GM18909 (cell line): ENCODE results near the gene RGL4.
"Not testable (repeated sequence)": the region's sequence is repeated elsewhere in the genome, so short reads cannot be mapped to it uniquely, and the experiment has no call there.

Experiments
- ATAC-seq: cut with Tn5 transposase; IDR thresholded peaks from one replicate; pipeline ENCODE4 v1.9.1; 2021; ENCODE audit warnings: mild to moderate bottlenecking; ENCODE audit not compliant: unreplicated experiment, poor library complexity

RGL4 gene, protein sequence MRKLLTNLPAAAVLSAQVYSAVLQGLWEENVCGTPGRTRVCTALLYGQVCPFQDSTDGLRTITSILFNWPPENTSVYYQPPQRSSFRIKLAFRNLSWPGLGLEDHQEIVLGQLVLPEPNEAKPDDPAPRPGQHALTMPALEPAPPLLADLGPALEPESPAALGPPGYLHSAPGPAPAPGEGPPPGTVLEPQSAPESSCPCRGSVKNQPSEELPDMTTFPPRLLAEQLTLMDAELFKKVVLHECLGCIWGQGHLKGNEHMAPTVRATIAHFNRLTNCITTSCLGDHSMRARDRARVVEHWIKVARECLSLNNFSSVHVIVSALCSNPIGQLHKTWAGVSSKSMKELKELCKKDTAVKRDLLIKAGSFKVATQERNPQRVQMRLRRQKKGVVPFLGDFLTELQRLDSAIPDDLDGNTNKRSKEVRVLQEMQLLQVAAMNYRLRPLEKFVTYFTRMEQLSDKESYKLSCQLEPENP

DNA sequence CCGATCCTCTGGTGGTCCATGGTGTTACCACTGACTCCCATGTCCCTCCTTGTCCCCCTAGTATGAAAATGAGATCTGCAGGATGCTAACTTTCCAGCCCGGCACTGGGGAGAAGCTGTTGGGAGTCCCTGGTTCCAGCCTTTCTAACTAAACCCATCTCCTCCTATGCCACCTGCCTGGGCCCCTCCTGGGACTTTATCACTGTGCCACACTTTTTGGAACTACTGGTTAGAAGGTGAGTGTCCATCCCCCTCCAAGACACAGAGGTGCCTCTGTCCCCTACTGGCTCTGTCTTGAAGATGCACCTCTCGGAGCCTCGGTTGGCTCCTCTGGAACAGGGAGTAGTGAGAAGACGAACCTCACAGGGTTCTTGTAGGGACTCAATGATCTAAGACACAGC is at the start of gene RGL4:
Gene RGL4, plus strand, starts transcription at position 301 of the 400 bp plus-strand sequence. CDS start 1,018 bp downstream, outside the sequence.
- ATAC-seq: no peak

DNA sequence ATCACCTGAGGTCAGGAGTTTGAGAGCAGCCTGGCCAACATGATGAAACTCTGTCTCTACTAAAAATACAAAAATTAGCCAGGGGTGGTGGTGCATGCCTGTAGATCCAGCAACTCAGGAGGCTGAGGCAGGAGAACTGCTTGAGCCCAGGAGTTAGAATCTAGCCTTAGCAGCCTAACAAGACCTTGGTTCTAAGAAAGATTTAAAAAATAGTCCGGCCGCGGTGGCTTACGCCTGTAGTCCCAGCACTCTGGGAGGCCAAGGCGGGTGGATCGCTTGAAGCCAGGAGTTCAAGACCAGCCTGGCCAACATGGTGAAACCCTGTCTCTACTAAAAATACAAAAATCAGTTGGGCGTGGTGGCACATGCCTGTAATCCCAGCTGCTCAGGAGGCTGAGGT is 44.3 kb upstream of the RGL4 start:
- ATAC-seq: not testable (repeated sequence)

DNA sequence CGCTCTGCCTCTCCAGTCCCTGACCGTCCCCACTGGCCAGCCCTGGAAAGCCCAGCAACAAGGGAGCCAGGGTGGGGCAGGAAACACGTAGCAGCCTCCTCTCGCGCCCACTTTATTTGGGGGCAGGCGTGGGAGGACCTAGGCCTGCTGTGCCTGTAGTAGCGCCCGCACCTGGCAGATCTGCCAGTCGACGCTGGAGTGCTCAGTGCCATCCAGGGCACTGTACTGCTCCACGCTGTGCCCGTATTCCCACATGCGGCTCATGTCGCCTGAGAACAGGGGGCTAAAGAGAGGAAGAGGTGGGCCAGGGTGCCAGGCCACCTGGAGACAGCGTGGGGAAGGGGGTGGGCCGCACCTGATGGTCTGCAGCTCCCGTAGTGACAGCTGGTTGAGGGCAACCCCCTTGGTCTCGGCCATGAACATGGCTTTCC is 41.7 kb upstream of the RGL4 start:
- ATAC-seq: no peak

DNA sequence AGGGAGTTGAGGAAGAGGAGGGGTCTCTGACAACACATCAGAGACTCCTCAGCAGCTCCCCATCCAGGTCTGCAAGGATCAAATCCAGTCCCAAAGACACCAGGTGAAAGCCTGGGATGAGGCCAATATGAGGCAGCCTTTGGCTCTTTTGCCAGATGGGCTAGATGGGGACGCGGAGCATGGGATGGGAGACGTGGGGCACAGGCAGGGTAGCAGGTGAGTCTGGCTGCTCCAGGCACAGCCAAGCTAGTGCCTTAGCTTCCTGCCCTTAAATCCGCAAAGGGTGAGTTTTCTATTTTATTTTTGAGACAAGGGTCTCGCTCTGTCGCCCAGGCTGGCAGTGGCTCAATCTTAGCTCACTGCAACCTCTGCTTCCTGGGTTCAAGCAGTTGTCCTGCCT is 39.1 kb upstream of the RGL4 start:
- no peak for ATAC-seq

DNA sequence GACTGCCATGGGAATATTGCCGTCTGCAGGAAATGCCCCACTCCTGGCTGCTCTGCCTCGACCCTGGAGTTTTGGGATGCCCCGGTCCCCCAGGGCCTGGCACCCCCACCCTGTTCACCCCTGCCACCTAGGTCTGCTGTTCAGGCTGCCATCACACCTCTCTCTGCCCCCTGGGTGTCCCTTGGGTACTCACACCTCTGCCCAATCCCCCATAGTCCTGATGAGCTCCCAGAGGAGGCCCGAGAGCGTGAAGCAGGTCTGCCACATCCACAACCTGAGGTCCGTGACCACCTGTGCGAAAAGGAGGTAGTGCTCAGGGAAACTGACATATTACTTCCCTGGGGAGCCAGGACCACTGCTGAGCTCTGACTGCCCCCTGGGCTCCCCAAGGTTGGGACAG is 38.5 kb upstream of the RGL4 start:
- ATAC-seq: no peak

DNA sequence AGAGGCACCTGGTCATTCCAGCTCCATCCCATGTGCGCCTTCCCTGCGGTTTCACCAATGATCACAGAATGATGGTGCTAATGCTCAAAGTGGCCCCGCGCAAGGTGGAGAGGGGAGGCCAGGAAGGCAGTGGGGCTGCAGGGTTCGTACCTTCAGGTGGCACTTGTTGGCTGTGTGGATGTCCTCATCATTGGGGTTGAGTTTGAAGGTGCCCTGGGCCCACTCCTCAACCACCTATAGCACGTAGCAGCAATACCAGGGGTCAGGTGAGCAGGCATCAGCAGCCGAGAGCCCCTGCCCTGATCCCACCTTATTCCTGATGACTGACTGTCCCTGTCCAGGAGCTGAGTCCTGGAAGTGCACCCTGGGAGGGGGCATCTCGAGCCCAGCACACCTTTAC is 38.1 kb upstream of the RGL4 start:
- no peak for ATAC-seq

DNA sequence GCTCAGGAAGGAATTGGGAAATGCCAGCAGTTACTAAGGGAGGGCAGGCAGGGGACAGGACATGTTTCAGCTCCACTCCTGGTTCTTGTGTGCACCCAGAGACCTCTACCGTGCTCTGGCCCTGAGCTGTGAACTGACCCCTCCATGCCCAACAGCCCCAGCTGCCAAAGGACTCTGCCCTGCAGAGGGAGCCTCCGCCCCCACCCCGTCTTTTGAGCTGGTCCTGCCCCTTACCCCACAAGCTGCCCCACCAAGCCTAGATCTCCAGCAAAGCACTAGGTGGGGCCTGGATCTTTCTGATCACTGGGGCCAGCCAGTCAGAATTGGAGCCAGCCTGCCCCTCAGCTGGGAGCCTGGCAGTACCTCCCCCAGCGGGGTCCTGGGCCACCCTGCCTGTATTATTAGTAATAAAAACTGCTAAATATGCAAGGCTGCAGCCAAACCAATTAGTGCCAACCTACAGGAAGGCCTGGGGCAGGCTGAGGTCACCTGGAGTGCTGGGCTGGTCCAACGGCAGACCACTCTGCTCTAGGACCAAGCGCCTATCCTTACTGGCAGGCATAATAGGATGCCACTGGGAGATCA is 34.8 kb upstream of the RGL4 start:
- ATAC-seq: no peak

DNA sequence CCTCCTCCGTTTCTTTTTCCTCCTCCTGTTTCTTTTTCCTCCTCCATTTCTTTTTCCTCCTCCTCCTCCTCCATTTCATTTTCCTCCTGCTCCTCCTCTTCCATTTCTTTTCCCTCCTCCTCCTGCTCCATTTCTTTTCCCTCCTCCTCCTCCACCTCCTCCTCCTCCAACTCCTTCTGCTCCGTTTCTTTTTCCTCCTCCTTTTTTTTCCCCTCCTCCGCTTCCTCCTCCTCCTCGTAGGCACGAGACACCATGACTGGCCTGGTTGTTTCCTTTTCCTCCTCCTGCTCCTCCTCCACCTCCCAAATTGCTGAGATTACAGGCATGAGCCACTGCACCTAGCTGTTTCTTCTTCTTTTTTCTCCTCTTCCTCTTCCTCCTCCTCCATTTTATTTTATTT is 33.1 kb upstream of the RGL4 start:
- no peak for ATAC-seq

DNA sequence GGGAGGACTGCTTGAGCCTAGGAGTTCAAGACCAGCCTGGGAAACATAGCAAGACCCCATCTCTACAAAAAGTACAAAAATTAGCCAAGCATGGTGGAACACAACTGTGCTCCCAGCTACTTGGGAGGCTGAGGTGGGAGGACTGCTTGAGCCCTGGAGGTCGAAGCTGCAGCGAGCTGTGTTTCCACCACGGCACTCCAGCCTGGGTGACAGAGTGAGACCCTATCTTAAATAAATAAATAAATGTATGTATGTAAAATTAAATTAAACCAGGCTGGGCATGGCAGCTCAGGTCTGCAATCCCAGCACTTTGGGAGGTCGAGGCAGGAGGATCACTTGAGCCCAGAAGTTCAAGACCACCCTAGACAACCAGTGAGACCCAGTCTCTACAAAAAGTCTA is 30.4 kb upstream of the RGL4 start:
- not testable (repeated sequence) for ATAC-seq

DNA sequence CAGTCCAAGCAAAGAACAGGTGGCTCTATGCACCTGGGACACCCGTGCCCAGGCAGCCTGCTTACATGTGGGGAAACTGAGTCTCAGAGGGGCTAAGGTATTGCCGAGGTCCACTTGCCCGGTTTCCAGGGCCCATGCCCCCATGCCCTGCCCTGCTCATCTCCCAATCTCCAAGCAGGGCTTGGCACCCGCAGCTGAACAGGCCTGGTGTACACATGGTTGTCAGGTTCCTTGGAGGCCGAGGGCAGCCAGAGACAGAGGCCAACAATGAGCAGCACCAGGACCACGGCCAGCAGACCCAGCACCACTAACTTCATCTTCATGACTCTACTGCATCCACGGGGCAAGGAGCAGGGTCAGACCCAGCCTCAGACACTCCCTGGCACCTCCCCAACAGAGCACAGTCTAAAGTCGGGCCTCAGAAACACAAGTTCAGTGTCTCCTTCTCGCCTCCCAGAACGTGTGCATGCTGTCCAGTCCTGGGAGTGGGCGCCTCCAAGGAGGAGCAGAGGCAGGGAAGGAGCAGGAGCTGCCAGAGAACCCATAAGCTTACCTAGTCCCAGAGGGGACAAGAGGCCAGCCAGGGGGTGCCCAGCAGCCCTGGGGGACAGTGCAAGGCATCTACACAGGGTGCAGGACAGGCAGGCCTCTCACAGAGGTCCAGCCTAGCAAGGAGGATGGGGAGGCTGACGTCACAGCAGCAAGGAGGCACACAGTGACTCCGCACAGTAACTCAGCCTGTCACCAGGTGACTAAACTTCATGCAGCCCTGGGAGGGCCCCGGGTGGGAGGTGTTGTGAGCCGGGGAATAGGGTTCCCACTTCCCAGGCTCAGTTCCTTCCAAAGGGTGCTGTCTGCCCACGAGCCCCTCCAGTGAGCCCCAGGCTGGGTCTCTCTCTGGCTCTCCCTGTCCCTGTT is 20.2 kb upstream of the RGL4 start:
- no peak for ATAC-seq

DNA sequence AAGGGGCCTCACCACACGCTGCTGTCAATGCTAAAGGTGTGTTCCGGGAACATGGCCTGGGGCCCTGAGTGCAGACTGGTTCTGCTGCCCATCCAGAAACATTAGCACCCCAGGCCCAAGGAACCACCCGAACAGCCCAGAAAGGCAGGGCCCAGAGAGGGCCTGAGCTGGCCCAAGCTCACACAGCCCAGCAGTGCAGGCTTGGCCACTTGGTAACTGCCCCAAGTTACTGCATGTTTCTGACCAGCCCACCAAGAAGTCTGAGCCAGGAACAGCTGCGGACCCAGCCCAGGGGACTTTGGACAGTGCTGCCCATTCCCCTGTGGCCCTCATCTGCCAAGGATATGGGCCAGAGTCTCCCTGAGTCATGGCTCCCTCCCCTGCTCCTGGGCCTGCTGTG is 19.4 kb upstream of the RGL4 start:
- not testable (repeated sequence) for ATAC-seq

DNA sequence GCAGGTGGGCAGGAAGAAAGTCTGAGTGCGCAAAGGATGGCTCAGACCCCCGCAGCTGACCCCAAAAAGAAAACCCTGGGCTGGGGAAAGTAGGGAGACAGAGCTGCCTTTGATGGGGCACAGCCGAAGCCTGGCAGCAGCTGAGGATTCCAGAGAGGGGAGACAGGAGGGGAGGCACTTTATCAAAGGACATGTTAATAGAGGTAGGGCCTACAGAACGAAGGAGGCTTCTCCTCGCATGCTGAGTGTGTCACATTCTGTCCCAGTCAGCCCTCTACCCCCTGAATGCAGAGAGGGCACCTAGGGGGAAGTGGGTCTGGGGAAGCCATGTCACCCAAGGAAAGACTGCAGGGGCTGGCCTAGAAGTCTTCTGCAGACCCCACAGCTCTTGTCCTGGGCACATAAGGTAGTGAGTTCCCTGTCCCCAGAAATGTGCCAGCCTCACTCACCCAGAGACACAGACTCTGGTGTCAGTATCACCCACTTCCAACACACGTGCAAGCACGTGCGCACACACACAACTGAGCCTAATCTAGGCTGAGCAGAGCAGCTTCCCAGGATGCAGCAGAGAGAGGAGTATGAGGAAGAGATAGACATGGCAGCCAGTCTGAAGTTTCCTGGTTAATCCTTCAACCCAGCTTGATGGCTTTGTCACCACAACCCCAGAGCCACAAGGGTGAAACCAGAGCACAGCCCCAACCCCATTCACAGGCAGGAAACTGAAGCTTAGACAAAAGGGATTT is 18.3 kb upstream of the RGL4 start:
- ATAC-seq: not testable (repeated sequence)

DNA sequence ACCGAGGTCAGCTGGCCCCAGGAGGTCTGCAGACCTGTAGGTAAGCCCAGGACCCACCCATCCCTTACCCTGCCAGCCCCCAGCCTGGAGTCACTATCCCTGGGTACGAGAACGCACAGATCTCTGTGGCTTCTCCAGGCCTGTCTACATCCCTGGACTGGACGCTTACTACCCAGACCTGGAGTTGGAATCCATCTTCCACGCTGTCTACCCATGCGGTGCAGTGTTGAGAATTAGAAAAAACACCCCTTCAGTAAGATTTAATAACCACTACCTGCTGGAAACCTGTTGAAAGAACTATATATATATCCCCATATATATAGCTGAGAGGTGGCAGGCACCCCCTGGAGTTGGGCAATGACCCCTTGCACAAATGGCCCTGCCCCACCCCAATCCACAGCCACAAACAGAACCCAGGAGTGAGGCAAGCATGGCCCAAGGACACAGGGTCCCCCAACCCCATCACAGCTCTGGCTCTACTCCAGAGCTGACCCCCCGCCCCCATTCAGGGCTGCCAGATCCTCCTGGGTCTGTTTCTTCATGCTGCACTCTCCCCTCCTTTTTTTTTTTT is 17.7 kb upstream of the RGL4 start:
- no peak for ATAC-seq

DNA sequence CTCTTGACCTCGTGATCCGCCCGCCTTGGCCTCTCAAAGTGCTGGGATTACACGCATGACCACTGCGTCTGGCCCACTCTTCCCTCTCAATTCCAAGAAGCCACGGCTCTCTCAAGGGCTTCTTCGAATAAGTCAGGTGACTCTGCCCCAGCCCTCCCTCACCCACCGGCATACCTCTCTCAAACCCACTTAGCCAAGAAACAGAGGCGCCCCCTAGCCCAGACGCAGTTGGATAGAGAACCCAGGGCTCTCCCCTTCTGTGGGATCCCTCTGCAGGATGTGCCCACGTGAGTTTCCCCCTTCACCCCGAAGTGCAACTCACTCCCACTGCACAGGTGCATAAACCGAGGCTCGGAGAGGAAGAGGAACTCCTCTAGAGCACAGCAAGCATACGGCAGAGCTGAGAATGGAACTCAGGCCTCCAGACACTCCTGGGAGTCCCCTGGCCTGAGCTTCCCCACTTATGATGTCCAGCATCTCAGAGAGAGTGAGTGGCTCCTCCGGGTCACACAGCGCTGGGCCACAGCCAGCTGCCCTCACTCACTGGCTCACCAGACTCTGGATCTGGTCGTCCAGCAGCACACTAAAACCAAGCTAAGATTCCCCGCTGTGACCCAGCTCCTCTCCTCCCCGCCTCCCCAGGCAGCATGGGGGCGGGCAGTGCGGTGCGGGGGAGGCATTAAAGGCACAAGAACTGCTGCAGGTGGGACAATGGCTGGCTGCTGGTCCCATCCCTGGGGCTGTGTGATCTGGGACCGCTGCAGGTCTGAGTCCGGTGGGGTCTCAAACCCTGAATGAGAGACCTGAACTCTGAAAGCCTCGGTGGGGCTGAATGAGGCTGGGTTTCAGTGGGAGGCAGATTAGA is 16.8 kb upstream of the RGL4 start:
- ATAC-seq: no peak

DNA sequence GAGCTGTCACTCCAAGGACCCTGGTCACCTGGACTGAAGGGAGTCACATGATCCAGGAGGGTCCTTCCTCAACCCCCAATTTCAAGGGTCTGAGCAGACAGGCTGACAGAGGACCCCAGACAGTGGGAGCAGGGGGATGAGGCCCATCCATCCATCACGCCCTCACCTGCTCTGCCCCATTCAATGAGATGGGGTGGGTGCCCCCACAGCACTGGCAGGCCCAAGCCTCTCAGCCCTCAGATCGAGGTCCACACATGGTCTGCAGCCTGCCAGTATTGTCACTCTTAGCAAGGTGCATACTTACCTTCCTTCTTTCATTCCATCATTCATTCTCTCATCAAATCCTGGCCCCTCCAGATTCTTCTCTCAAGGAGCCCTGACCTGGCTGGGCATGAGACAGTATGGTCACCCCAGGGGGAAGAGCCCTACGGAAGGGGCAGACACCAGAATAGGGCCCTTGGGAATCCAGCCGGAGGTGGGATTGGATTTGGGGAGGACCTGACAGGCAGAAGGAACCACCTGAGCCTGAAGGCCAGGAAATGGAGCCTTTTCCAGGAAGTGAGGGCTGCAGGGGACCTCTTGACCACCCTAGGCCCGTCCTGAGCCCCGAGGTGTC is 15.8 kb upstream of the RGL4 start:
- not testable (repeated sequence) for ATAC-seq

DNA sequence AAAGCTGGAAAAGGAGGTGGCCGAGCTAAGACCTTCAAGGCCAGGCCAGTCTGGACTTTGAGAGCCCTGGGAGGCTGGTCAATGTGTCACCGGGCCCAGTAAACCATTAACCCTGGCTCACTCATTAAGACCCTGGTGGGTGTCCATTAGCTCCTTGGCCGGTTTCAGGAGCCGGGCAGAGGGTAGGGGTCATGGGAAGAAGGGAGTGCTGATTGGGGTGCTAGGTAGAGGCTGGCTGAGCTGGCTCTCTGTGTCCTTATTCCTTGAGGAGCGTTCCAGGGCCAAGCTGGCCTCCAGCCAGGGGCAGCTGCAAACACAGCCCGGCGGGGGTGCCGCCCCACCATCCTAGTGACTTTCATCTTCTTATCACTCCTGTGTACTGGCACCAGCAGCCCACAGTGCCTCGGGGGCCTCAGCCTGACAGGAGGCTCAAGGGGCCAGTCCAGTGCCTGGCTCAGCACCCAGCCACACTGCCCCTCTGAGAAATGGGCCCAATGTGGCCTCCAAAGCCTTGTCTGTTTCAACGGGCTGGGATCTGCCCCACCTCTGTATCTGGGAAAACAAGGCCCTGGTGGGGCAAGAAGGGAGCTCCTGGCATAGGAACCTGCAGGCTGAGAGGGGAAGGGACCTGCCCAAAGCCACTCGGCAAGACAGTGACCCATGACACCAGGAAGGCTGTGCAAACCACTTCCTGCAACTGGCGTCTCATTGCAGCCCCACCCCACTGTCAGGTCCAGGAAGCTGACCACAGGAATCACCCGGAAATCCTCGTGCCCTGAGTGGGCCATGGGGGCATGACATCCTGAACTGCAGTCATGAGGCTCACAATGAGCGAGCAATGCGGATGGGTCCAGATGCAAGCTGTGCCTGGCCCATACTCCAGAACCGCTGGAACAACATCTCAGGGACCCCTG is 15.1 kb upstream of the RGL4 start:
- no peak for ATAC-seq
